Forelimb muscle (tissue), 1 donor: ENCODE data around the gene ADRA2B. TPM values are rescaled to one million over a fixed set of nuclear protein-coding genes. Genes with fewer than 3 reads are reported as not detected.
A peak's percentile ranks its signal among the peaks of the same experiment; 100 is the strongest.

Experiments
- DNase-seq: peaks from one replicate; pipeline ENCODE4 v3.0.0-alpha.2; 2013; ENCODE audit warnings: low read depth
- polyA plus RNA-seq: library from polyadenylated mRNA; unstranded; fragments of 120-200 nt; gene quantifications from one replicate; pipeline ENCODE4 v1.2.1, GENCODE V29; 2013; ENCODE audit not compliant: insufficient read length

The ADRA2B gene
- polyA plus RNA-seq, 1 donor, result 2.1 TPM

- DNase-seq, result no peak
These were observed 1.6 kb upstream of the ADRA2B start for GRCh38 chr2:96117701-96118588.

GRCh38 chr2:96116879-96117533, 635 bp upstream of the ADRA2B start:
- DNase-seq, result no peak

- DNase-seq, result no peak
These were observed 544 bp downstream of the ADRA2B start for GRCh38 chr2:96115631-96116423.

- DNase-seq, result no peak
These were observed 1.3 kb downstream of the ADRA2B start for GRCh38 chr2:96114903-96115581.

- no peak for DNase-seq
These were observed 1.8 kb downstream of the ADRA2B start for GRCh38 chr2:96114546-96114902.

- DNase-seq, result no peak
These were observed 2.4 kb downstream of the ADRA2B start for GRCh38 chr2:96113951-96114350.

GRCh38 chr2:96113367-96113677, 3.0 kb downstream of the ADRA2B start:
- DNase-seq, result no peak

GRCh38 chr2:96112501-96113366, 3.6 kb downstream of the ADRA2B start:
- DNase-seq, result no peak

- DNase-seq, result no peak
These were observed 4.4 kb downstream of the ADRA2B start for GRCh38 chr2:96111823-96112500.

- DNase-seq, result no peak
These were observed 5.1 kb downstream of the ADRA2B start for GRCh38 chr2:96111257-96111640.

GRCh38 chr2:96110621-96111256, 5.6 kb downstream of the ADRA2B start:
- DNase-seq, result no peak

- no peak for DNase-seq
These were observed 6.3 kb downstream of the ADRA2B start for GRCh38 chr2:96109931-96110511.

GRCh38 chr2:96109361-96109680, 7.0 kb downstream of the ADRA2B start:
- DNase-seq, result no peak

GRCh38 chr2:96108541-96109360, 7.6 kb downstream of the ADRA2B start:
- DNase-seq, result peak; percentile 60

GRCh38 chr2:96108151-96108540, 8.2 kb downstream of the ADRA2B start:
- DNase-seq, result no peak

- DNase-seq, result no peak
These were observed 8.7 kb downstream of the ADRA2B start for GRCh38 chr2:96107708-96108065.

GRCh38 chr2:96106991-96107707, 9.2 kb downstream of the ADRA2B start:
- DNase-seq, result no peak

GRCh38 chr2:96105994-96106715, 10.2 kb downstream of the ADRA2B start:
- no peak for DNase-seq
